ENCODE data around the gene EFNA5. TPM values are rescaled to one million over a fixed set of nuclear protein-coding genes. Genes with fewer than 3 reads are reported as not detected.

EFNA5 gene
- total RNA-seq, 1 donor from 2014 or later = 11.8 TPM

DNA sequence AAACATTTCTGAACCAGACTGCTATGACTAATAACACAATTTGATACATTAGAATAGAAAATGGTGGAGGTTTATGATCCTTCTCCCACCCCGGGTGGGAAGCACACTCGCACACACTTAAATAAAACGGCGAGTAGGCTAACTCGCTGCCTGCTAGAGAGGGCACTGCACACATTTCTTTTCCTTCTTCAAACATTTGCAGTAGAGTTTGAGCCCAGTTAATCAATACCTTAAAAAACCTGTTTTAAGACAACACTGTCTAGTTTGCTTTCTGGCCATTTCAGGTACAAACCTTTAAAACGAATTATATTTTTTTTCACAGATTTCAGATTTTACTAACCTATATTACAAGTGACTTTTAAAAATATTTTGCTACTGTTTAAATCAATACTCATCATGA is 63.5 kb downstream of the EFNA5 start:
- H3K27ac ChIP-seq = no peak overlapping the region
- no peaks in the 10 kb centered on the region for H3K27me3 ChIP-seq
- no peaks in the 10 kb centered on the region for H3K9me3 ChIP-seq
- intact Hi-C loops (cut with DNase I) = no loop called here
- DNase-seq (ENCODE audit: extremely low spot score in 2 of 2) = no peak
- H3K4me1 ChIP-seq = peaks cover 45% of the 10 kb centered on the region
- H3K36me3 ChIP-seq = no peaks in the 10 kb centered on the region
- H3K4me3 ChIP-seq = no peak overlapping the region
- TF ChIP-seq, protein P1, sequence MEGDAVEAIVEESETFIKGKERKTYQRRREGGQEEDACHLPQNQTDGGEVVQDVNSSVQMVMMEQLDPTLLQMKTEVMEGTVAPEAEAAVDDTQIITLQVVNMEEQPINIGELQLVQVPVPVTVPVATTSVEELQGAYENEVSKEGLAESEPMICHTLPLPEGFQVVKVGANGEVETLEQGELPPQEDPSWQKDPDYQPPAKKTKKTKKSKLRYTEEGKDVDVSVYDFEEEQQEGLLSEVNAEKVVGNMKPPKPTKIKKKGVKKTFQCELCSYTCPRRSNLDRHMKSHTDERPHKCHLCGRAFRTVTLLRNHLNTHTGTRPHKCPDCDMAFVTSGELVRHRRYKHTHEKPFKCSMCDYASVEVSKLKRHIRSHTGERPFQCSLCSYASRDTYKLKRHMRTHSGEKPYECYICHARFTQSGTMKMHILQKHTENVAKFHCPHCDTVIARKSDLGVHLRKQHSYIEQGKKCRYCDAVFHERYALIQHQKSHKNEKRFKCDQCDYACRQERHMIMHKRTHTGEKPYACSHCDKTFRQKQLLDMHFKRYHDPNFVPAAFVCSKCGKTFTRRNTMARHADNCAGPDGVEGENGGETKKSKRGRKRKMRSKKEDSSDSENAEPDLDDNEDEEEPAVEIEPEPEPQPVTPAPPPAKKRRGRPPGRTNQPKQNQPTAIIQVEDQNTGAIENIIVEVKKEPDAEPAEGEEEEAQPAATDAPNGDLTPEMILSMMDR (IDR thresholded peaks at IDR 0.05) = no peak
- TF ChIP-seq POLR2A (IDR thresholded peaks at IDR 0.05) (no peak), POLR2AphosphoS5 (IDR thresholded peaks at IDR 0.05; ENCODE audit: insufficient read depth in 1 of 2, low read depth in 1 of 2) (no peak)

DNA sequence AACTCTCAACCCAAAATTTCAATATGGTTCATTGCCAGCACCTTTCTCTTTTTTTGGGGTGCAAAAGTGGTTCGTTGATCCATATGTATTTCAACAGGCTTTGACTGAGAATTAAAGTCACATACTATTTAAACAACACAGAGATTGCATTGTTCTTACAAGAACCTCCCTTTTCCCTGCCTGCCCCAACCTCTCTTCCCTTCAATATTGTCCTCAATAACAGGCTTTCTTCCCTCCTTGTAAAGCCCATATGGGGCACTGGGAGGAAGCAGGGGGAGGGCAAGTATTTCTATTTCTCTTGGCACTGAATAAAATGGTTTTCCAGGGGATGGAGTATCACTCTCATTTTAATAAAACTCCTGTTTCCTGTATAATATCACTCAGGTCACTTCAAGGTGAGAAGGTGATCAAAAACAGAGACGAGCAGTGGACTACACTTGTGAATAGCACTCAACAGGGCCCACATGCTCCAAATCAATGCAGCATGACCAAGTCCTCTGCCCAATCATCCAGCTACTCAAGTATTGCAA is 65.1 kb downstream of the EFNA5 start:
- intact Hi-C loops (cut with DNase I) = no loop called here
- TF ChIP-seq POLR2A (IDR thresholded peaks at IDR 0.05) (no peak), POLR2AphosphoS5 (IDR thresholded peaks at IDR 0.05; ENCODE audit: insufficient read depth in 1 of 2, low read depth in 1 of 2) (no peak)
- TF ChIP-seq, protein P1 (IDR thresholded peaks at IDR 0.05) = no peak
- no peaks in the 10 kb centered on the region for H3K9me3 ChIP-seq
- peaks cover 45% of the 10 kb centered on the region for H3K4me1 ChIP-seq
- H3K27me3 ChIP-seq = no peaks in the 10 kb centered on the region
- no peaks in the 10 kb centered on the region for H3K36me3 ChIP-seq
- DNase-seq (ENCODE audit: extremely low spot score in 2 of 2) = no peak
- H3K4me3 ChIP-seq = no peak overlapping the region
- no peak overlapping the region for H3K27ac ChIP-seq

DNA sequence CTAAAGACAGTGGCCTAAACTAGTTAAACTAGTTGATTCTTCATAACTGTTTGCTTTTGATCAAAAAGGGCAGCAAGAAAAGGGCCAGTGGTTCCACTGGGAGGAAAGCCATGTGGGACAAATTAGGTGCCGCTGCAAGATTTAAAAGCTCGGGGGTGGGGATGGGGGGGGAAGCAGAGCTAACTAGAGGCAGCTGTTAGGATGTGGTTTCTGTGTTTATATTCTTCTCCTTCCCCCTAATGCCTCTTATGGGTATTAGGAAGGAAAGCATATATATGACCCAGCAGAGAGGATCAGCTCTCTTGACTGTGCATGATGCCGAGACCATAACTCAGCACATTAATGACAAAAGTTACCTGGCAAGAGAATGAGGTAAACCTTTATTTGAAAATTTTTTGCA is 65.7 kb downstream of the EFNA5 start:
- TF ChIP-seq, protein P1 (IDR thresholded peaks at IDR 0.05) = no peak
- no peak for TF ChIP-seq POLR2A (IDR thresholded peaks at IDR 0.05)
- no peak for TF ChIP-seq POLR2AphosphoS5 (IDR thresholded peaks at IDR 0.05; ENCODE audit: insufficient read depth in 1 of 2, low read depth in 1 of 2)
- H3K27me3 ChIP-seq = no peaks in the 10 kb centered on the region
- no peak for DNase-seq (ENCODE audit: extremely low spot score in 2 of 2)
- H3K27ac ChIP-seq = no peak overlapping the region
- H3K9me3 ChIP-seq = no peaks in the 10 kb centered on the region
- intact Hi-C loops (cut with DNase I) = no loop called here
- H3K36me3 ChIP-seq = no peaks in the 10 kb centered on the region
- no peak overlapping the region for H3K4me3 ChIP-seq
- peaks cover 45% of the 10 kb centered on the region for H3K4me1 ChIP-seq

DNA sequence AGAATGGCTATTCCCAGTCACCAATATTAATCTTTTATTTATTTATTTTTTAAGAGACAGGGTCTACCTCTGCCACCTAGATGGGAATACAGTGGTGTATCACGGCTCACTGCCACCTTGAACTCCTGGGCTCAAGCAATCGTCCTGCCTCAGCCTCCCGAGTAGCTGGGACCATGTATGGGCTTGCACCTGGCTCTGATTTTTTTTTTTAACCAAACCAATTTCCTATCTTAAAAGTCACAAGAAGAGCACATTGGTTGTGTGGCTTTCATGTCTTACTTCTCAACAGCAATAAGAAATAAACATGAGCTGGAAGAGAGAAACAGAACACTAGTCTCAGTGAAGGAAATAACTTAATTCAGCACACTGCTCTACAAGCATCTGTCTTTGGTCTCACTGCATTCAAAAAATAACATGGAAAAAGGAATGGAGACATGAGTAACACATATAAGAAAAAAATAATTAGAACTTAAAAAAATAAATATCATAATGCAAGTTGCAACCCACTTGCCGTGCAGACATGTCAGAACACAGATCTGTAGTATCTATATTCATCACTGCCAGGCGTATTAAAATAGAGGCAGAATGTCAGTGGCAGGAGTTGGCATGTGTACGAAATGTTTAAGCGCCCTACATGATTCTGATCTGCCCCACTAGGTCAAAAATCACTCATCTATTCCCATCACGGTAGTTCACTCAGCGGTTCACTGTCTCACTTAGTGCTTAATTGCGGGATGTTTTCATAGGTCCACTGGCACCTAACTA is 66.4 kb downstream of the EFNA5 start:
- Histone ChIP-seq H3K4me1 (peaks cover 45% of the 10 kb centered on the region), H3K27me3 (no peaks in the 10 kb centered on the region), H3K9me3 (no peaks in the 10 kb centered on the region), H3K36me3 (no peaks in the 10 kb centered on the region), H3K27ac (no peak overlapping the region), H3K4me3 (no peak overlapping the region)
- TF ChIP-seq, protein P1 (IDR thresholded peaks at IDR 0.05) = no peak
- no peak for TF ChIP-seq POLR2AphosphoS5 (IDR thresholded peaks at IDR 0.05; ENCODE audit: insufficient read depth in 1 of 2, low read depth in 1 of 2)
- intact Hi-C loops (cut with DNase I) = no loop called here
- no peak for DNase-seq (ENCODE audit: extremely low spot score in 2 of 2)

DNA sequence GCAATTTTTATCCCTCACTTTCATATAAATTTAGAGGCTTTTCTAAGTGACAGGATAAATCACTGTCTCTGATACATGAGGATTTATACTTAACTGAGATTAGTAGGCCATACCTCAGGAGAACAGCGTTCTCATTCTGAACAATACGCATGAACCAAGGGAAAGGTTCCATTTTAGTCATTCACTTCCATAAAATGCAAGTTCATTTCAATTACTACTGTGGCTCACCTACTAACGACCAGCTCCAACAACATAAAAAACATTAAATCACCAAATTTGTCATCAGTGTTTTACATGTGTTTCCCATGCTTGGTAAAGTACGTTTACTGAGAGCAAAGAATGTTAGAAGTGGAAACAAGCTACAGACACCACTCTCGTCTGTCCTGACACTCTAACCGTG is 67.4 kb downstream of the EFNA5 start:
- TF ChIP-seq POLR2AphosphoS5 (IDR thresholded peaks at IDR 0.05; ENCODE audit: insufficient read depth in 1 of 2, low read depth in 1 of 2) = no peak
- TF ChIP-seq, protein P1 (IDR thresholded peaks at IDR 0.05) = no peak
- TF ChIP-seq POLR2A (IDR thresholded peaks at IDR 0.05) = no peak
- intact Hi-C loops (cut with DNase I) = no loop called here
- no peak for DNase-seq (ENCODE audit: extremely low spot score in 2 of 2)
- Histone ChIP-seq H3K27me3 (no peaks in the 10 kb centered on the region), H3K9me3 (no peaks in the 10 kb centered on the region), H3K27ac (no peak overlapping the region), H3K4me1 (peaks cover 45% of the 10 kb centered on the region), H3K4me3 (no peak overlapping the region), H3K36me3 (no peaks in the 10 kb centered on the region)

Measured in vagina (tissue), 2 donors.